ENCODE data around the gene KLHDC8B.

- TF ChIP-seq POLR2A (IDR thresholded peaks at IDR 0.05) (no peak), POLR2AphosphoS5 (IDR thresholded peaks at IDR 0.05) (no peak), CTCF (IDR thresholded peaks at IDR 0.05) (no peak)
These were observed 10.2 kb upstream of the KLHDC8B start for GRCh38 chr3:49161197-49161596.

Data from prostate gland (tissue), 2 donors.